PC-9 (cell line): ENCODE data around the gene SV2C. TPM values are rescaled to one million over a fixed set of nuclear protein-coding genes. Genes with fewer than 3 reads are reported as not detected.

Source experiments
- BruUV-seq: library from RNA; stranded (reverse); fragments of 400-500 nt; replicated peaks from 2 replicates; lab custom pipeline; 2021; lab: Mats Ljungman, UMichigan
- CTCF ChIA-PET: fragments of 300-600 bp; sonication (Branson Sonifier 250); formaldehyde crosslinking; loops from one replicate; lab custom pipeline; 2022; ENCODE audit warnings: antibody characterized with exemption; lab: Charles Lee
- POLR2A ChIA-PET: fragments of 300-600 bp; sonication (Branson Sonifier 250); formaldehyde crosslinking; loops from one replicate; lab custom pipeline; 2022; ENCODE audit warnings: antibody characterized with exemption; ENCODE audit not compliant: unreplicated experiment; lab: Charles Lee
- DNase-seq, 2 experiments: peaks; one replicate each; pipeline versions ENCODE4 v3.0.0 to v3.0.0-alpha.2; 2015 to 2022; ENCODE audit warnings: mixed read lengths in 1 of 2
- H2AFZ ChIP-seq: fragments of 200-600 bp; sonication (generic); 2 replicates; pipeline ENCODE4 v1.8.1; 2017; ENCODE audit warnings: antibody characterized with exemption
- H3F3A ChIP-seq: fragments of 200-600 bp; sonication (generic); 2 replicates; pipeline ENCODE4 v1.8.1; 2017; ENCODE audit warnings: antibody characterized with exemption, mild to moderate bottlenecking, low read depth; ENCODE audit not compliant: insufficient read depth
- H3K27ac ChIP-seq: fragments of 200-600 bp; sonication (generic); 2 replicates; pipeline ENCODE4 v1.6.1; 2016; ENCODE audit warnings: mixed run types
- H3K27me3 ChIP-seq: fragments of 200-600 bp; sonication (generic); 2 replicates; pipeline ENCODE4 v1.6.1; 2016; ENCODE audit warnings: low read depth, mixed run types; ENCODE audit not compliant: insufficient read depth
- H3K36me3 ChIP-seq: fragments of 200-600 bp; sonication (generic); 2 replicates; pipeline ENCODE4 v1.6.1; 2016; ENCODE audit warnings: low read depth, mixed run types
- H3K4me1 ChIP-seq: fragments of 200-600 bp; sonication (generic); replicated peaks from 2 replicates; pipeline ENCODE4 v1.6.1; 2016; ENCODE audit warnings: mixed run types; ENCODE audit not compliant: insufficient read depth
- H3K4me2 ChIP-seq: fragments of 200-600 bp; sonication (generic); 2 replicates; pipeline ENCODE4 v1.6.1; 2017; ENCODE audit warnings: mixed run types
- H3K4me3 ChIP-seq: fragments of 200-600 bp; sonication (generic); 2 replicates; pipeline ENCODE4 v1.6.1; 2016; ENCODE audit warnings: mixed run types
- H3K79me2 ChIP-seq: fragments of 200-600 bp; sonication (generic); 2 replicates; pipeline ENCODE4 v1.6.1; 2017; ENCODE audit warnings: low read depth, mixed run types
- H3K9me2 ChIP-seq: fragments of 200-600 bp; sonication (generic); 2 replicates; pipeline ENCODE4 v1.8.1; 2017; ENCODE audit warnings: mild to moderate bottlenecking; ENCODE audit not compliant: insufficient read depth
- H3K9me3 ChIP-seq: fragments of 200-600 bp; sonication (generic); 2 replicates; pipeline ENCODE4 v1.8.1; 2016; ENCODE audit warnings: low read depth; ENCODE audit not compliant: insufficient read depth
- H4K20me1 ChIP-seq: fragments of 200-600 bp; sonication (generic); 2 replicates; pipeline ENCODE4 v1.8.1; 2017; ENCODE audit not compliant: insufficient read depth
- EZH2 ChIP-seq: fragments of 200-600 bp; sonication (generic); IDR thresholded peaks from 2 replicates; pipeline ENCODE4 v1.8.0; 2017; ENCODE audit warnings: antibody characterized with exemption, low read depth
- intact Hi-C: fragments of 100-400 bp; cut with micrococcal nuclease; formaldehyde crosslinking; loops from one replicate; pipeline ENCODE4 v1.10.0; 2022; ENCODE audit not compliant: unreplicated experiment
- total RNA-seq: library from RNA; stranded (reverse); gene quantifications from 2 replicates; pipeline ENCODE4 v1.2.3, GENCODE V29; 2021
- TF ChIP-seq, protein P1 (sequence below): fragments of 200-600 bp; sonication (generic); conservative IDR thresholded peaks from 2 replicates; pipeline ENCODE4 v1.6.1; 2017; ENCODE audit warnings: mixed run types, antibody characterized with exemption, mild to moderate bottlenecking, moderate library complexity

SV2C gene
- total RNA-seq, 1 experiment from 2014 or later = not detected

DNA sequence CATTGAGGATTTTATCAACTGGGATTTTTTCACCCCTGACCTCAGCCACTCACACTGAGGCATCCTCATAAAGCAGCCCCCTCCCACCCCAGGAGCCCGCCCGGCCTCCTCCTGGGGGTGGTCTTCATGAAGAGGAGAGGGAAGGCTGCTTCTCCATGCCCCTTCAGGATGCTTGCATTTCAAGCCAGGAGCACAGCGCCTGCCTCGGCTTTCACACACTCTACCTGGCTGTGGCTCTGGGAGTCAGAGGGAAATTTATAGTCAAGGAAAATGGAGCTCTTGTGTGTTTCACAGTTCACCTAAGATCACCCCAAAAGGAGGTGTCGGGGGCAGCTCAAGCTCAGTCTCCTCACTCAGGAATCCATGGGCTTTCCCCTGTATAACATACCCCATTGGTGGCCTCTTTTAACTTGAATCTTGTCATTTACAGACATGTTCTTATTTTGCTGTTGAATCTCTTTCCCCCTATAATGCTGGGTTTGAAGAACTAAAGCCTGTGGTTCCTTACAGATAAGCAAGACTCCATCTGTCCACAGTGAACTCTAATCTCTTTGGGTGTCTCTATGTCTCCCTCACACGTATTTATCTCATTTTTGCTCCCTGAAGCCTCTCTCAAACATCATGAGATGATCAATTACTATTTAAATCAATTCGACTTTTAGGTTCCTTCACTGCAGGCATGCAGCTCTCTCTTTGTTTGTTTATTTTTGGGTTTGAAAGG lies 297.3 kb downstream of the SV2C start:
- intact Hi-C loops = no loop called here
- Histone ChIP-seq H3K9me2 (no peaks in the 10 kb centered on the region), H4K20me1 (no peaks in the 10 kb centered on the region), H3K4me2 (no peak overlapping the region), H3K27ac (no peak overlapping the region), H2AFZ (no peak overlapping the region), H3K79me2 (no peaks in the 10 kb centered on the region), H3F3A (no peaks in the 10 kb centered on the region), H3K9me3 (no peaks in the 10 kb centered on the region), H3K36me3 (no peaks in the 10 kb centered on the region), H3K4me3 (no peak overlapping the region), H3K27me3 (no peaks in the 10 kb centered on the region), H3K4me1 (peaks cover 11% of the 10 kb centered on the region; the same call in 1 of the 2 replicates)
- no peak for DNase-seq
- TF ChIP-seq, protein P1, sequence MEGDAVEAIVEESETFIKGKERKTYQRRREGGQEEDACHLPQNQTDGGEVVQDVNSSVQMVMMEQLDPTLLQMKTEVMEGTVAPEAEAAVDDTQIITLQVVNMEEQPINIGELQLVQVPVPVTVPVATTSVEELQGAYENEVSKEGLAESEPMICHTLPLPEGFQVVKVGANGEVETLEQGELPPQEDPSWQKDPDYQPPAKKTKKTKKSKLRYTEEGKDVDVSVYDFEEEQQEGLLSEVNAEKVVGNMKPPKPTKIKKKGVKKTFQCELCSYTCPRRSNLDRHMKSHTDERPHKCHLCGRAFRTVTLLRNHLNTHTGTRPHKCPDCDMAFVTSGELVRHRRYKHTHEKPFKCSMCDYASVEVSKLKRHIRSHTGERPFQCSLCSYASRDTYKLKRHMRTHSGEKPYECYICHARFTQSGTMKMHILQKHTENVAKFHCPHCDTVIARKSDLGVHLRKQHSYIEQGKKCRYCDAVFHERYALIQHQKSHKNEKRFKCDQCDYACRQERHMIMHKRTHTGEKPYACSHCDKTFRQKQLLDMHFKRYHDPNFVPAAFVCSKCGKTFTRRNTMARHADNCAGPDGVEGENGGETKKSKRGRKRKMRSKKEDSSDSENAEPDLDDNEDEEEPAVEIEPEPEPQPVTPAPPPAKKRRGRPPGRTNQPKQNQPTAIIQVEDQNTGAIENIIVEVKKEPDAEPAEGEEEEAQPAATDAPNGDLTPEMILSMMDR = no peak
- no peak for TF ChIP-seq EZH2
- ChIA-PET POLR2A (no interaction called here), CTCF (no interaction called here)
- BruUV-seq = no TSS peak

DNA sequence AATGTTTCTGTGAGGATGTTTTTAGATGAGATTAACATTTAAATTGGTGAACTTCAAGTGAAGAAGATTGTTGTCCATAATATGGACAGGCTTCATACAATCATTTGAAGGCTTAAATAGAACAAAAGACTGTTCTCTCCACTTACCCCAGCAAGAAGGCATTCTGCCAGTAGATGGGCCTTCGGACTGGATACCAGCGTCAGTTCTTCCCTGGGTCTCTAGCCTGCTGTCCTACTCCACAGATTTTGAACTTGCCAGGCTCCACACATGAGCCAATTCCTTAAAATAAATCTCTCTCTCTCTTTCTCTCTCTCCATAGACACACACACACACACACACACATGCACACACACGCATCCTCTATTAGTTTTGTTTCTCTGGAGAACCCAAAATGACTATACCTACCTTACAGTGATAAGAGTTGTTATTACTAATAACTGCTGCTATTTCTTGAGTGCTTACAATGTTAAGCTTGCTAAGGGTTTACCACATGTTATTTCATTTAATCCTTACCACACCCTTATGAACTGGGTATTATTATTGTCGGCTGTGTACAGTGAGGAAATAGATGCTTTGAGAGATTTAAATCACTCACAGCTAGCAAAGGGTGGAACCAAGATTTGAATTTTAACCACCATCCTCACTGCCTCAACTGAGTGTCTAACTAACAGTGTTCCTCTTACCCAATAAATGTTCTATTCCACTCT lies 300.1 kb downstream of the SV2C start:
- TF ChIP-seq EZH2 = no peak
- TF ChIP-seq, protein P1 = no peak
- CTCF ChIA-PET = no interaction called here
- Histone ChIP-seq H3K36me3 (no peaks in the 10 kb centered on the region), H3K9me3 (no peaks in the 10 kb centered on the region), H3K79me2 (no peaks in the 10 kb centered on the region), H3K4me2 (no peak overlapping the region), H2AFZ (no peak overlapping the region), H4K20me1 (no peaks in the 10 kb centered on the region), H3F3A (peaks cover 8% of the 10 kb centered on the region; the same call in 1 of the 2 replicates), H3K27me3 (no peaks in the 10 kb centered on the region), H3K27ac (no peak overlapping the region), H3K4me1 (peaks cover 38% of the 10 kb centered on the region), H3K4me3 (no peak overlapping the region), H3K9me2 (no peaks in the 10 kb centered on the region)
- BruUV-seq = no TSS peak
- intact Hi-C loops = no loop called here
- POLR2A ChIA-PET = no interaction called here
- no peak for DNase-seq

DNA sequence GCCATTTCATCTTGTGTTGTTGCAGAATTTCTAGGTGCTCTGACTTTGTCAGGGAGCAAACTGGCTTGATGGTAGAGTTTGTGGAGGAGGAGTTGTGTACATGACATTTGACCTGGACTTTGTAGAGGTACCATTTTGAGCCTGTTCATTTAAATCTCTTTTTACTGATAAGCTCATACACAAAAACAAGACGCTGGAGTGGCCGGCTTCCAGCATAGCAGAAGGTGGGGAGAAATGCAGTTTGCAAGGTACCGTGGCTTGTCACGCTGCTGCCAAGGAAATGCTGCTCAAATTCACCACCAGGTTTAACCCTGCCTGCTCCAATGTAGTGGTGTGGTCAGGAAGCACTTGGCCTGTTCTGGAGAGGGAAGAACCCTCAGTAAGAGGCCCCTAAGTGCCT lies 301.0 kb downstream of the SV2C start:
- DNase-seq = no peak
- H3K4me3 ChIP-seq = no peak overlapping the region
- H3K27ac ChIP-seq = no peak overlapping the region
- BruUV-seq = no TSS peak
- no peaks in the 10 kb centered on the region for H3K79me2 ChIP-seq
- no peaks in the 10 kb centered on the region for H3K9me2 ChIP-seq
- no peaks in the 10 kb centered on the region for H3K9me3 ChIP-seq
- no peaks in the 10 kb centered on the region for H3K36me3 ChIP-seq
- H3F3A ChIP-seq = peaks cover 10% of the 10 kb centered on the region; the same call in 1 of the 2 replicates
- POLR2A ChIA-PET = no interaction called here
- no peak overlapping the region for H2AFZ ChIP-seq
- no peaks in the 10 kb centered on the region for H3K27me3 ChIP-seq
- no peaks in the 10 kb centered on the region for H4K20me1 ChIP-seq
- CTCF ChIA-PET = no interaction called here
- intact Hi-C loops = no loop called here
- H3K4me2 ChIP-seq = no peak overlapping the region
- H3K4me1 ChIP-seq = peaks cover 46% of the 10 kb centered on the region
- TF ChIP-seq, protein P1 = no peak
- TF ChIP-seq EZH2 = no peak
